ENCODE measurements around the gene MSRB1. TPM values are rescaled to one million over a fixed set of nuclear protein-coding genes. Genes with fewer than 3 reads are reported as not detected.

Gene MSRB1
- total and polyA plus RNA-seq, 2 of the 13 experiments (the other 11 are each of a cell fraction or from before 2014, with no cell fraction given): 32.1 to 75.4 TPM

- TF ChIP-seq ARID4A (CRISPR knock-in tag; IDR thresholded peaks at IDR 0.05; ENCODE audit: borderline replicate concordance) (peak; percentile 91), RARA (CRISPR knock-in tag; IDR thresholded peaks at IDR 0.05) (no peak; the same call in 1 of the 2 replicates), DBP (CRISPR knock-in tag; IDR thresholded peaks at IDR 0.05; ENCODE audit: not compliant biosample characterization) (no peak), EZH2 (conservative IDR thresholded peaks at IDR 0.05; ENCODE audit: low read depth, low read length) (no peak), ZNF749 (CRISPR knock-in tag; IDR thresholded peaks at IDR 0.05; ENCODE audit: borderline replicate concordance) (peak; percentile 37; the same call in 1 of the 2 replicates), ZNF343 (CRISPR knock-in tag; IDR thresholded peaks at IDR 0.05) (peak; percentile 76), HDAC1 (CRISPR knock-in tag; IDR thresholded peaks at IDR 0.05) (peak; percentile 77), NFE2 (CRISPR knock-in tag; IDR thresholded peaks at IDR 0.05) (no peak), ZFP62 (CRISPR knock-in tag; IDR thresholded peaks at IDR 0.05) (no peak), ZNF770 (CRISPR knock-in tag; IDR thresholded peaks at IDR 0.05) (no peak), ZNF768 (CRISPR knock-in tag; IDR thresholded peaks at IDR 0.05) (no peak), ZNF232 (CRISPR knock-in tag; IDR thresholded peaks at IDR 0.05; ENCODE audit: borderline replicate concordance) (no peak), ZNF33A (CRISPR knock-in tag; IDR thresholded peaks at IDR 0.05; ENCODE audit: borderline replicate concordance) (peak; percentile 85; the same call in 1 of the 2 replicates), SRY (CRISPR knock-in tag; IDR thresholded peaks at IDR 0.05) (peak; percentile 80; the same call in 1 of the 2 replicates), HOXA3 (CRISPR knock-in tag; IDR thresholded peaks at IDR 0.05) (peak; percentile 42; the same call in 1 of the 2 replicates), ZNF263 (CRISPR knock-in tag; IDR thresholded peaks at IDR 0.05) (peak; percentile 22), ZNF878 (CRISPR knock-in tag; IDR thresholded peaks at IDR 0.05) (peak; percentile 60; the same call in 1 of the 2 replicates), ZNF558 (CRISPR knock-in tag; IDR thresholded peaks at IDR 0.05; ENCODE audit: borderline replicate concordance) (0 out of 2 replicates have a peak, but pooled peaks have one; percentile 71), ZNF326 (CRISPR knock-in tag; IDR thresholded peaks at IDR 0.05; ENCODE audit: borderline replicate concordance) (no peak), ZNF784 (CRISPR knock-in tag; IDR thresholded peaks at IDR 0.05; ENCODE audit: borderline replicate concordance) (no peak), TBL1XR1 (IDR thresholded peaks at IDR 0.05; ENCODE audit: borderline replicate concordance, low read length, partially characterized antibody) (no peak)
Measured at GRCh38 chr16:1942810-1943726, at the start of gene MSRB1 (continued).

All from HepG2 (cell line).